Loucy (cell line): ENCODE data around the gene SYNGR1.
A peak's percentile ranks its signal among the peaks of the same experiment; 100 is the strongest.

Source experiments
- H2AFZ ChIP-seq: fragments of 200-600 bp; sonication (generic); 2 replicates; pipeline ENCODE4 v1.6.0; 2016; ENCODE audit warnings: antibody characterized with exemption, mild to moderate bottlenecking, low read length, moderate library complexity
- H3F3A ChIP-seq: fragments of 200-600 bp; 2 replicates; pipeline ENCODE4 v1.6.0; 2016; ENCODE audit warnings: antibody characterized with exemption, low read depth, mild to moderate bottlenecking
- H3K27me3 ChIP-seq: fragments of 200-600 bp; sonication (generic); 2 replicates; pipeline ENCODE4 v1.6.1; 2014; ENCODE audit warnings: low read length, mild to moderate bottlenecking; ENCODE audit not compliant: insufficient read depth, poor library complexity, severe bottlenecking
- H3K36me3 ChIP-seq: fragments of 200-600 bp; sonication (generic); 2 replicates; pipeline ENCODE4 v1.6.1; 2016; ENCODE audit warnings: low read length; ENCODE audit not compliant: insufficient read depth
- H3K4me1 ChIP-seq: fragments of 200-600 bp; sonication (generic); 2 replicates; pipeline ENCODE4 v1.5.1; 2014; ENCODE audit warnings: low read length, mild to moderate bottlenecking; ENCODE audit not compliant: insufficient read depth, poor library complexity, severe bottlenecking
- H3K4me2 ChIP-seq: fragments of 200-600 bp; sonication (generic); 2 replicates; pipeline ENCODE4 v1.6.0; 2014; ENCODE audit warnings: antibody characterized with exemption, low read length, low read depth, mild to moderate bottlenecking; ENCODE audit not compliant: poor library complexity, severe bottlenecking
- H3K4me3 ChIP-seq: fragments of 200-600 bp; sonication (generic); 2 replicates; pipeline ENCODE4 v1.5.1; 2014; ENCODE audit warnings: low read length, mild to moderate bottlenecking, mixed read lengths; ENCODE audit not compliant: poor library complexity, severe bottlenecking
- H3K79me2 ChIP-seq: fragments of 200-600 bp; sonication (generic); 2 replicates; pipeline ENCODE4 v1.6.1; 2014; ENCODE audit warnings: low read length; ENCODE audit not compliant: insufficient read depth
- H3K9ac ChIP-seq: fragments of 200-600 bp; sonication (generic); 2 replicates; pipeline ENCODE4 v1.6.0; 2014; ENCODE audit warnings: mild to moderate bottlenecking, low read depth, low read length, moderate library complexity; ENCODE audit not compliant: poor library complexity, severe bottlenecking
- H3K9me2 ChIP-seq: fragments of 200-600 bp; sonication (generic); replicated peaks from 2 replicates; pipeline ENCODE4 v1.6.1; 2016; ENCODE audit warnings: low read depth, low read length, mixed read lengths
- H3K9me3 ChIP-seq: fragments of 200-600 bp; sonication (generic); 2 replicates; pipeline ENCODE4 v1.6.1; 2014; ENCODE audit warnings: mild to moderate bottlenecking, antibody characterized with exemption, low read length, low read depth; ENCODE audit not compliant: insufficient read depth
- H4K20me1 ChIP-seq: fragments of 200-600 bp; sonication (generic); 2 replicates; pipeline ENCODE4 v1.6.0; 2014; ENCODE audit warnings: antibody characterized with exemption, low read length, mild to moderate bottlenecking; ENCODE audit not compliant: insufficient read depth, poor library complexity, severe bottlenecking
- CTCF ChIP-seq: fragments of 200-600 bp; sonication (generic); conservative IDR thresholded peaks from 2 replicates; pipeline ENCODE4 v1.5.1; 2014; ENCODE audit warnings: mild to moderate bottlenecking, antibody characterized with exemption, low read length
- EZH2phosphoT487 ChIP-seq: fragments of 200-600 bp; IDR thresholded peaks from 2 replicates; pipeline ENCODE4 v1.6.1; 2018; ENCODE audit warnings: antibody characterized with exemption, mild to moderate bottlenecking, moderate library complexity, borderline replicate concordance

SYNGR1 gene

GRCh38 chr22:39303892-39304671 is 45.7 kb upstream of the SYNGR1 start:
- H3F3A ChIP-seq, result no peaks in the 10 kb centered on the region
- H3K4me1 ChIP-seq, result no peaks in the 10 kb centered on the region
- H3K4me2 ChIP-seq, result no peak overlapping the region
- H3K36me3 ChIP-seq, result 0 out of 2 replicates have a peak, but pooled peaks cover 5% of the 10 kb centered on the region
- no peaks in the 10 kb centered on the region for H4K20me1 ChIP-seq
- no peaks in the 10 kb centered on the region for H3K9me2 ChIP-seq
- no peaks in the 10 kb centered on the region for H3K9me3 ChIP-seq
- no peak overlapping the region for H2AFZ ChIP-seq
- TF ChIP-seq CTCF, result no peak
- TF ChIP-seq EZH2phosphoT487, result no peak
- no peak overlapping the region for H3K4me3 ChIP-seq
- H3K9ac ChIP-seq, result no peak overlapping the region
- H3K27me3 ChIP-seq, result no peaks in the 10 kb centered on the region
- H3K79me2 ChIP-seq, result no peaks in the 10 kb centered on the region

DNA sequence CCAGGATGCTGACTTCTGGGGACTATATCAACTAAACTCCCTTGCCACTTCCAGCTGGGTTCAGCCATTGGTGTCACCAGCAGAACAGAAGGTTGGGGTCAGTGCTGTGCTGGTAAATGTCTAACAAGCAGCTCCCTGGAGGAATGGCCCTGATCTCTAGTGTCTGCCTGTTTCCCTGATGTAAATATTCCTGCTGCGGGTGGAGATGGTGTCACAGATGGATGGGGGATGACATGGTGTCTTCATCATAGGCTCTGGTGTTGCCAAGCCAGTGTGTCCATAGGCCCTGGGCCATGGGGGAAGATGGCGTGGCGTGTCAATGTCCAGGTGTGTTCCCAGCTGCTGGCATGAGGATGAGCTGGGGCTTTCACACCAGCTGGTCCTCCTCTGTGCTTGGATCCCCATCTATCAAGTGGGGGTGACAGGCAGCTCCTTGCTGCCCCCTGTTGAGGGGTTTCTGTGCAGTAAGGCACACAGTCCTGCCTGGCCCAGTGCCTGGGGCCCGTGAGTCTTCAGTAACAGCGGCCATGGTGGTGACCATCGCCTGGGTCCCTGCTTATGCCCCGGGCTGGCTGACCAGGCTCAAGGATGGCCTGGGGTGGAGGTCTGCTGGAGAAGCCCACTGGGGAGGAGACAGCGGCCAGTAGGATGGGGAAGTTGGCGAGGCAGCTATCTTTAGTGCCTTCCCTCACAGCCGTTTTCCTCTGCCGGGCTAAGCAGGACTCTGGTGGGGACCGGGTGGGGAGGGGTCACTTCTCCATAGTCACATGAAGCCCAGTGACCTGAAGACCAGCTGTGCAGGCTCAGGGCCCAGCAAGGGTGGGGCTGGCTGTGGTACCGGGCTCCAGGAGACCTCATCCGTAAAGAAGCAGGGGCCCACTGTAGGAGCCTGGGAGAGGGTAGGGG is 43.1 kb upstream of the SYNGR1 start:
- no peak overlapping the region for H3K4me2 ChIP-seq
- H3K9me3 ChIP-seq, result no peaks in the 10 kb centered on the region
- no peaks in the 10 kb centered on the region for H3K79me2 ChIP-seq
- no peaks in the 10 kb centered on the region for H3K4me1 ChIP-seq
- H3K36me3 ChIP-seq, result peaks cover 8% of the 10 kb centered on the region; the same call in 1 of the 2 replicates
- H3F3A ChIP-seq, result peaks cover 1% of the 10 kb centered on the region; the same call in 1 of the 2 replicates
- no peaks in the 10 kb centered on the region for H3K27me3 ChIP-seq
- TF ChIP-seq CTCF (peak; percentile 73), EZH2phosphoT487 (no peak)
- no peaks in the 10 kb centered on the region for H3K9me2 ChIP-seq
- no peak overlapping the region for H3K4me3 ChIP-seq
- no peak overlapping the region for H3K9ac ChIP-seq
- H2AFZ ChIP-seq, result no peak overlapping the region
- peaks cover 2% of the 10 kb centered on the region for H4K20me1 ChIP-seq

- no peak overlapping the region for H3K9ac ChIP-seq
- peaks cover 4% of the 10 kb centered on the region for H3K4me1 ChIP-seq
- TF ChIP-seq EZH2phosphoT487, result no peak
- TF ChIP-seq CTCF, result no peak
- no peak overlapping the region for H3K4me2 ChIP-seq
- H3K4me3 ChIP-seq, result no peak overlapping the region
- no peaks in the 10 kb centered on the region for H3K9me3 ChIP-seq
- H3K27me3 ChIP-seq, result no peaks in the 10 kb centered on the region
- H3K79me2 ChIP-seq, result peaks cover 19% of the 10 kb centered on the region
- peaks cover 29% of the 10 kb centered on the region; the same call in 1 of the 2 replicates for H3K36me3 ChIP-seq
- peaks cover 22% of the 10 kb centered on the region for H4K20me1 ChIP-seq
- H3K9me2 ChIP-seq, result no peaks in the 10 kb centered on the region
- H3F3A ChIP-seq, result peaks cover 10% of the 10 kb centered on the region
- no peak overlapping the region for H2AFZ ChIP-seq
These were observed 41.0 kb upstream of the SYNGR1 start for GRCh38 chr22:39308614-39309363.
